GM19351 (cell line): ENCODE data around the gene INPP4A.

Experiments used
- ATAC-seq: cut with Tn5 transposase; IDR thresholded peaks from one replicate; pipeline ENCODE4 v1.9.1; 2021; ENCODE audit warnings: mild to moderate bottlenecking, moderate library complexity; ENCODE audit not compliant: unreplicated experiment

Gene INPP4A

GRCh38 chr2:98537390-98538126 is 92.9 kb downstream of the INPP4A start:
- no peak for ATAC-seq

DNA sequence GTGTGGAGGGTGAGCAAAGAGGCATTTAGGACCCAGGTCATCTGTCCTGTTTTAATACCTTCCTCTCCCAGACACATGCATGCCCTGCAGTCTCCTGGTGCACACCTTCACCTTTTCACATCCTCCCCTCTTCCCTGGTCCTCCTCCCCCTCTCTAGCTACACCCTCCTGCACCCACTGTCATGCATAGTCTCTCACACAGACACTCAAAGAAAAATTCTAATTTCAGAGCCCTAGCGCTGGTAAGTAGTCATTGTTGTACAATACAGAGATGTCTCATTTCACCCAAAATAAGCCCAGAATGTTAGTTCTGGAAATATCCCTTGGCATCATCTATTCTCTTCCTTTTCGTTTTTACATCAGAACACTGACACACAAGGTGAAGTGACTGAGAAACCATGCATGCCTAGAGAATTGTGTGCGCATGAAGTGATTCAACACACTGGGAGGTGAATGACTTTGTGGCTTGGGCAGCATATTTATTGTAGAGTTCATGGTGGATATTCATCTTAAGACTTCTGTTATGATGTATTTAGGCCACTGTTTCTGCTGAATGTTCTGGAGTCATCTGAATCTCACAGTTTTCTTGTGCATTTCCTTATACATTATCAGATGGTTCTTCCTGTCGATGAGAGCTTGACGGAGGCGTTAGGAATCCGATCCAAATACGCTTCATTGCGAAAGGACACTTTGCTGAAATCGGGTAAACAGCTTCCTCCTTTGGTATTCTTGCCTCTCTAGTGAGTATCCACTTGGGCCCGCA is 93.8 kb downstream of the INPP4A start:
- ATAC-seq: no peak

DNA sequence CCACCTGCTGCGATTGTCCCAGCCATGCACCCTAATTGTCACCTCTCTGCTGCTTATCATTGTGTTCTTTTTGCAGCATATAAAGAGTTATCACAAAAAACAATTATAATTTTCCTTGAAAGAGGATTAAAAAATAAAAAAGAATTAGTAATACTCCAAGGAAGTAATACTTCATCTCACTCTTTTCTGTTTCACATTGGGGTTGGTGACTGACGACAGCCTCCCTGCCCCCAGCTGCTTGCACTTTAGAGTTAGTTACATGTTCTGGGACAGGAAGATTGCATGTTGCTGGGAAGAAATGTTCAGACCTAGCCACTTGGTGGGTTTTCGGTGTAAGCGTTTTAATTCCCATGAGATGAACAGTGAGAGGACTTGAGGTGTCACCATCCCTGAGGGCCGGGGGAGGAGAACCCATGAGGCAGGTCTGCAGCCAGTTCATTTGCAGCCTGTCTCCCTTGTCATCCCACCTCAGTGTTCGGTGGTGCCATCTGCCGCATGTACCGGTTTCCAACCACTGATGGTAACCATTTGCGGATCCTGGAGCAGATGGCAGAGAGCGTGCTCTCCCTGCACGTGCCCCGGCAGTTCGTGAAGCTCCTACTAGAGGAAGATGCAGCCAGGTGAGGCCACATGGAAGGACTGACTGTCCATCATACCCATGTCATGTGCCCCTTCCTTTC is 94.5 kb downstream of the INPP4A start:
- ATAC-seq: no peak

GRCh38 chr2:98540536-98540935 is 95.9 kb downstream of the INPP4A start:
- ATAC-seq: no peak

GRCh38 chr2:98541489-98541888 is 96.8 kb downstream of the INPP4A start:
- no peak for ATAC-seq

DNA sequence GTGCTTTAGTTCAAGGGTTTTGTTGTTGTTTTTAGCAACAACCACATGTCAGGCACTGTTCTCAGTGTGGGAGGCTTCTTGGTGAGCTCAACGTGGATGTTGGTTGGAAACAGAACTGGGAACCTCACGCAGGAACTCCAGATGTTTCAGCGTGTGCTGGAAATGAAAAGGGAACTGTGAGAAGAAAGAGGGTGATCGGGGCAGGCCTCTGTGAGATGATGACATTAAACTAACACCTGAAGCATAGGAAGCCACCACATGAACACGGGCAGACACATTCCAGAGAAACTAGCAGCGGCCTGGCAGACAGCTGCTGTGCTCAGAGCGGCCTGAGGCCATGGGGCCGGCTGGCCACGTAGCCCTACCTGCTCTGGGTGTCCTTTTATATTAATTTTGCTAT is 97.2 kb downstream of the INPP4A start:
- ATAC-seq: no peak

- no peak for ATAC-seq
These were observed 98.6 kb downstream of the INPP4A start for GRCh38 chr2:98543214-98543613.

DNA sequence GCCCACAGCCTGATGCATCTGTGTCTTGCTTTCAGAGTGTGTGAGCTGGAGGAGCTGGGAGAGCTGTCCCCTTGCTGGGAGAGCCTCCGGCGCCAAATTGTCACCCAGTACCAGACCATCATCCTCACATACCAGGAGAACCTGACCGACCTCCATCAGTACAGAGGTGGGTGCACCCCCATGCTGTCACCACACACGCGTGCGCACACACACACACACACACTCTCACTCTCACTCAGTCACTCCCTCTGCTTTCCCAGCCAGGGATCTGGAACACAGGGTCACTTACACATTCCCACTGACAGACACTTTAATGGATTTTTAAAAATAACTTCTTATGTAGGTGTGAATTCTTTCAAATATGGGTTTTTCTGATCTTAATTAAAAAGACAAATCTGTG is 99.2 kb downstream of the INPP4A start:
- no peak for ATAC-seq

DNA sequence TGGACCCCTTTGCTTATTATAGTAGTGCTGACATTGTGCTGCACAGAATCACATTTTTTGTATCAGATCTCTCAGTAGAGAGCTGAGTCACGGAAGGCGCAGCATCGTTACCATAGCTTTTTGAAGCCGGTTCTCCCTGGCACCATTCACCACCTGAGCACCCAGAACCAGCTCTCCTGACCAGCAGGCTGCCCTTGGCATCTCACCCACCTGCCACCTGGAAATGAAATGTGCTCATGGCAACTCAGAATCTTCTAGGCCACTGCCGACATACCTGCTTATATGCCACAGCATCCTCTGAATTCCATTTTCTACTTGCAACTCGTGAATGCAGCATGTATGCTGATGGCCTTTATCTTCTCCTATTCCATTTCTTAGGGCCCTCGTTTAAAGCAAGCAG is 100.9 kb downstream of the INPP4A start:
- ATAC-seq: no peak

DNA sequence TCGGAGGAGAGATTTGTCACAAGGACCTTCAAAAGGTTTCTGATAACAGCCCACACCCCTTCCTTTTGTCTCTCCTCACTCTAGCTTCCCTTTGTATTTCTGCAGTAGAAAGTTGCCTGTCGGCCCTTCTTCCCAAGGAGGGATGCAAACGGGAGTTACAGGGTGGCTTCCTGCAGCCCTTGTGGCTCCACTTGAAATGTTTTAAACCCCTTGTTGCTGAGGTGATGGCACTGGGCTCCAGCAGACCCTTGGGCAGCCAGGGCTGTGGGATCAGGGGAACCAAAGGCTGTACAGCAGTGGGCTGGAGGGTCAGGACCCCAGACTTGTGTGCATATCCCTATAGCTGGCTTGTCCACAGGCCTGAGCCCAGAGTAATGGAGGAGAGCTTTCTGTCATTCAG is 101.5 kb downstream of the INPP4A start:
- ATAC-seq: no peak

DNA sequence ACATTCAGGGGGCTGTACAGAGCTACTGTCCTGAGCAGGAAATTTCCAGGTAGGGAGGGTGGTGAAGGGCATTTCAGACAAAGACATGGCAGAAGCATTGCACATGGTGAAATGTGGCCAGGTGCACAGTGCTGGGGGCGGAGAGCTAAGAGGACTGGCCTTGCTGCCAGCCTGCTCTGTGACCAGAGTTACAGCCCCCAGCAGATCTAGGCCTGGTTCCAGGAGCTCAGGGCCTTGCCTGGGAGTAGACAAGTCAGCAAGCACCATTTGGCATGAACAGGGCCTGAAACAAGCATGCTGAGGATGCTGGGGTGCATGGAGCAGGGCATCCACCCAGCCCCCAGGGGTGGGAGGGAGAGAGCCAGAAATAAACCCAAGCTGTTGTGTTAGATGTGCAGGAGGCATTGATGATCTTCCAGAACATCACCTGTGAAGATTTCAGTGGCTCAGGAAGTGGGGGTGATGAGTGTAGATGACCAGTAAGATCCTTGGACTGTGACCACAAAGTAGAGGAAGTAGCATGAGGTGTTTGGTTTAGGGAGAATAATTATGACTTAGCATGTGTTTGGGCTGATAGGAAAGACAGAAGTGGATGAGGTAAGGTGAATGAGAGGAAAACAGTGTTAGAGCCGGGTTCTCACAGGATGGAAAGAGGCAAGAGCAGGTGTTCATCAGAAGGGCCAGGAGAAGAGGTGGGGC is 102.6 kb downstream of the INPP4A start:
- no peak for ATAC-seq

DNA sequence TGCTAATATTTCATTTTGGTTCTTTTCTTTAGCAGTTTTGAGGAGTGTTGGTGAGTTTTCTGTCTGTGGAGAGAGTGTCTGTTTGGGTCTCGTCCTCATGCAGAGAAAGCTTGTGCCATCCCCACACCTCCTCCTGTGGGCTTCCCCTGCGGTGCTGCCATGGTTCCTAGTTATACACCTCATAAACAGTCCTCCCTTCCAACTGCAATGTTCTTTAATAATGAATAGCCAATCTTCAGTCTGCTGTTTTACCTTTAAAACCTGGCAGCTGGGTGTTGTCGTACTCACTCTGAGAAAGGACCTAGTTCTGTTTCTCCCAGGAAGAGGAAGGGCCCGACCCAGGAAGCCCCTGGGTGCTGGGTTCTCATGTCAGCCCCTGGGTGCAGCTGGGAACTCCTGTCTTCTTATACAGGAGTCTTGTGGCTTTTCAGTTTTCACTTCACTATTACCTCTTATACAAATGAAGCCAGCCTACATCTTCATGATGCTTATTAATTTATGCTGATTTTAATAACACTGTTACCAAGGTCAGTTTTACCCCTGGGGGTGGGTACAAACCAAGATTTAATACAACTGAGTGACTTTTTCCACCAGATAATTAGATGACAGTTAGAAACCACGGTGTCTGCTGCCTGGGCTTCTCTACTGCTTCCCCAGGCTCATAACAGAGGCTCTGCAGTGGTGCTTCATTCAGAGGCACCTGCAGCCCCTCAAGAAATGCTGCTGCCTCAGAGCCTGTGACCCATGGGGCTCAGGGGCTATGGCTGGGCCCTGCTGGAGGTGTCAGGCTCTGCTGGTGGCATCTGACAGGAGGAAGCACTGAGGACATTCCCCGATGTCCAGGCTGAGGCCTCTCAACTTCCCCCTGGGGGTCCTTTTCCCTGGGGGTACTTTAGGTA is 104.5 kb downstream of the INPP4A start:
- ATAC-seq: peak; percentile 52

GRCh38 chr2:98550165-98550564 is 105.5 kb downstream of the INPP4A start:
- no peak for ATAC-seq

- no peak for ATAC-seq
These were observed 106.7 kb downstream of the INPP4A start for GRCh38 chr2:98551316-98551715.

GRCh38 chr2:98552499-98553179 is 108.0 kb downstream of the INPP4A start:
- ATAC-seq: no peak

DNA sequence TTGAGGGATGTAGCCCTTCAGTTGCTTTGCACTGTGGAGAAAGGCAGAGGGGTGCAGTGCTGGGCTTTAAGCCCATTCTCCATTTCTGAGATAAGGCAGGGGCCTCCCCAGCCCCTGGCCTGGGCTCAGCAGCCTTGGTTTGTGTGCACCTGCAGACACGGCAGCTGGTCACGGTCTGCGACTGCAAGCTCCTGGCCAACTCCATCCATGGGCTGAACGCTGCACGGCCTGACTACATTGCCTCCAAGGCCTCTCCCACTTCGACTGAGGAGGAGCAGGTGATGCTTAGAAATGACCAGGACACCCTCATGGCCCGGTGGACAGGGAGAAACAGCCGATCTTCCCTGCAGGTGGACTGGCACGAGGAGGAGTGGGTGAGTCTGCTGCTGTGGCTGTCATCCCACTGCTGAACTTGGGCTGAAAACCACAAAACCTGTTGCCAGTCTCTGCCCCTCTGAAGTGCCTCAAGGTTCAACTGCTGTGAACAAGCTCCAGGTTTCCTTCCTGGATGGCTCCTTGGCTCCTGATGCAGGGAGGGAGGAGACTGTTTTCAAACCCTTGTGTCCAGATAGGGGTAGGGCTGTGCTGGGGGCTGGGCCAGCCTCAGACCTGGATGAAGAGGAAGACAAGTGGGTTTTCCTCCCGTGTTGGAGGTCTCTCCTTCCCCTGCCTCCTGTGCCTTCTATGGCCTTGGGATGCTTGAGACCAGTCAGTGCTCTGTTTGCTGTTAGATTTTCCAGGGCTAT is 109.6 kb downstream of the INPP4A start:
- ATAC-seq: no peak

- ATAC-seq: no peak
These were observed 111.0 kb downstream of the INPP4A start for GRCh38 chr2:98555696-98556095.

- ATAC-seq: peak; percentile 93
These were observed 111.8 kb downstream of the INPP4A start for GRCh38 chr2:98556344-98557033.
